PFSK-1 (cell line): ENCODE results near the gene BZW2.

Experiments used
- POLR2AphosphoS5 ChIP-seq: IDR thresholded peaks from 2 replicates; pipeline ENCODE4 v1.6.1; 2012; ENCODE audit warnings: low read depth, mild to moderate bottlenecking, control low read depth, low read length, moderate library complexity
- SIN3A ChIP-seq: IDR thresholded peaks from 2 replicates; pipeline ENCODE4 v1.6.1; 2012; ENCODE audit warnings: mild to moderate bottlenecking, low read length, moderate library complexity, borderline replicate concordance; ENCODE audit not compliant: insufficient read depth
- TAF1 ChIP-seq: IDR thresholded peaks from 2 replicates; pipeline ENCODE4 v1.6.1; 2012; ENCODE audit warnings: low read length, control low read depth, borderline replicate concordance; ENCODE audit not compliant: insufficient read depth

DNA sequence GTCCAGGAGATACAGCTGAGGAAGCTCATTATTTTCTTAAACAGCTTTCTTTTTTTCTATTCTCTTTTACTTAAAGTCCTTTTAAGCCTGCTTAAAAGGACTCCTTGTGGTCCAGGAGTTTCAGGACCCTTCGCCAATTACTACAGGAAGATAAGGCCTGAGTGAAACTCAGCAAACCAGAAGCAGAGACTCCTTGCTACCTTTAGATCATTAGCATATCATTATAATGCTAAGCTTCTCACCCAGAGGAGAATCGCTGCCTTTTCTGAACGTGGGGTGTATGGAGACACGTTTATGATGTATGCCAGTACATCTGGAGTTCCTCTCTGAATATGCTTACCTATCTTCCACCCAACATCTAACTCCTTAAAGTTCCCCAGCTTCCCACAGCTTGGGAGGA, 48.0 kb upstream of the BZW2 start:
- TF ChIP-seq POLR2AphosphoS5, result no peak
- no peak for TF ChIP-seq TAF1
- no peak for TF ChIP-seq SIN3A
